ENCODE measurements around the gene IQCN.

Gene IQCN

GRCh38 chr19:18286973-18287635, 12.9 kb upstream of the IQCN start:
- no peak for DNase-seq (ENCODE audit: low spot score)

DNA sequence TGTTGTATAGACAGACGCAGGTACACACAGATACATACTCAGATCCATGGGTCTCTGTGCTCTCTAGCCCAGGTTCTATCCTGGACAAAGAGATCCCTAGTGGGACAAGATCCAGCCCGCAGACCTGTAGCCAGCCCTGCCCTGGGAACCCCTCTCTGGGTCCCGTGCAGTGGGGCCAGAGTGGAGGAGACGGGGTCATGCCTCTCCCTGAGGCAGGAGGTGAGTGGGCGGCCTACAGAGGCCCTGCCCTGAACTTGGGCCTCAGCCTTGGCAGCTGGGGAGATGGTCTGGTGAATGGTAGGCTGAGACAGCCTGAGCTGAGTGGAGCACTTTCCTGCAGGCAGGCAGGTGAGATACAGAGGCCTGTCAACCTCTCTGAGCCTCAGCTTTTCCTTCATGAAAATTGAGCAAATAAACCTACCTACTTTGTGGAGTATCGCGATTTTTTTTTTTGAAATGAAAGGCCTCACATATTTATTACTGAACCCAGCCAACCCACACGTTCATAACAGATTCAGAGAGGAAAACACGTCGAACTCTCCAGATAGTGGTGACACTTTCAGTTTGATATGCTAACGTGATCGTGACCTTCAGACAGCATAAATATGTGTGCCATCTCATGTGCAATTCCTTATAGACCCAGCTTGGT, 10.6 kb upstream of the IQCN start:
- no peak for DNase-seq (ENCODE audit: low spot score)

DNA sequence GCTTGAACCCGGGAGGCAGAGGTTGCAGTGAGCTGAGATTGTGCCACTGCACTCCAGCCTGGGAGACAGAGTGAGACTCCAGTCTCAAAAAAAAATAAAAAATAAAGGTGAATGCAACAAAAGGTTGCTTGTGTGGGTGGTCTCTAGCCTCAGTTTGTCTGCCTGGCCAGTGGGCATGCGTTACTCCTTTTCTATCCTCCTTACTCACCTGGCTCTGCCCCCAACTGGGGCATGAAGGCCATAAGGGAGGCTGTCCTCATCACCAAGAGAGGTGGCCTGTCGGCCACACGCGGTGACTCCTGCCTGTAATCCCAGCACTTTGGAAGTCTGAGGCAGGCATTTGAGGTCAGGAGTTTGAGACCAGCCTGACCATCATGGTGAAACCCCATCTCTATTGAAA, 9.1 kb upstream of the IQCN start:
- DNase-seq (ENCODE audit: low spot score), result no peak

DNA sequence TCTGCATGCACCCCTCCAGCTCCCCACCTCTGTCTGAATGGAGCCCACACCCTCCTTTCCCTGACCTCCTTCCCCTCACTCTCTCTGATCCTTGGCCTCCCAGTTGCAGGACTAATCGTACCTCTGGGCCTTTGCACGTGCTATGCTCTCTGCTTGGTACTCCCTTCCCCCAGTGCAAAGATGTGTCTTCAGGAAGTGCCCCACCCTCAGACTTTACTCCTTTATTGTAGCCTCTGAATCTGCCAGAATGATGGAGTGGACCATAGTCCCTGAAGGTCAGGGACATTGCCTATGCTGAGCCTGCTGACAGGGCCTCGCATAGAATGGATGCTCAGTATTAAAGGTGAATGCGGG, 8.5 kb upstream of the IQCN start:
- DNase-seq (ENCODE audit: low spot score), result no peak

DNA sequence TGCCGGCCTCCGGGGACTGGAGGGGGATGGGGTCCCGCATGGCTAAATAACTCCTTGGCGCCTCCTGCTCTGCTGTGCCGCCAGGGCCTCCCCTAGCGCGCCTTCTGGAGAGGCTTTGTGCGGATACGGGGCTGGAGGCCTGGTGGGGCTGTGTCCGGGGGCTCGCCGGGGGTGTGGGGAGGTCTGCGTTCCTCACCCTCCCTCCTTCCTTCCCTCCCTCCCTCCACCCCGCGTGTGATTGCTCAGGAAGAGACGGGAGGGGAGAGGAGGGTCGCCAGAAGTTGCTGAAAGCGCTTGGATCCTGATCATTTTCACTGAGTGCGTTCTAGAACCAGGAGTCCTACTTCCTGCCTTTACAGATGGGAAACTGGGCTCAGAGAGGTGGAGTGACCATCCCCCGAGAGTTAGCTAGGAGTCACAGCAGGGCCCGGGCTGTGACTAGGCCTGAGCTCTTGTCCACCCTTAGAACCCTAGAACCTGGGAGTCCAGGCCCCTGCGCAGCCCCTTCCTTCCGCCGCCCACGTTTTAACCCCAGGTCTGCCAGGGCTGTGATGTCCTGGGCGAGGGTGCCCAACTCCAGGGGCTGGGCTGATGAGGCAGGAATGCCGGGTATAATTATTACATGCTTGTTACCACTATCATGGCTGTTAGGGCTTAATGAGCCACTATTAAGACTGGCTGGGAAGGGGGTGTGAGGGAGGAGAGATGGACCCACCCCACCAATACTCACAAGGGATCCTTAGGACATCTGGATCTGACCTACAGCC, 8.0 kb upstream of the IQCN start:
- no peak for DNase-seq (ENCODE audit: low spot score)

- peak; percentile 98 for DNase-seq (ENCODE audit: low spot score)
Measured at GRCh38 chr19:18281082-18282020, 7.1 kb upstream of the IQCN start, which contains the start of gene JUND. Gene JUND, minus strand, starts transcription at chr19:18281622. Its CDS starts 138 bp downstream, at chr19:18281484.

DNA sequence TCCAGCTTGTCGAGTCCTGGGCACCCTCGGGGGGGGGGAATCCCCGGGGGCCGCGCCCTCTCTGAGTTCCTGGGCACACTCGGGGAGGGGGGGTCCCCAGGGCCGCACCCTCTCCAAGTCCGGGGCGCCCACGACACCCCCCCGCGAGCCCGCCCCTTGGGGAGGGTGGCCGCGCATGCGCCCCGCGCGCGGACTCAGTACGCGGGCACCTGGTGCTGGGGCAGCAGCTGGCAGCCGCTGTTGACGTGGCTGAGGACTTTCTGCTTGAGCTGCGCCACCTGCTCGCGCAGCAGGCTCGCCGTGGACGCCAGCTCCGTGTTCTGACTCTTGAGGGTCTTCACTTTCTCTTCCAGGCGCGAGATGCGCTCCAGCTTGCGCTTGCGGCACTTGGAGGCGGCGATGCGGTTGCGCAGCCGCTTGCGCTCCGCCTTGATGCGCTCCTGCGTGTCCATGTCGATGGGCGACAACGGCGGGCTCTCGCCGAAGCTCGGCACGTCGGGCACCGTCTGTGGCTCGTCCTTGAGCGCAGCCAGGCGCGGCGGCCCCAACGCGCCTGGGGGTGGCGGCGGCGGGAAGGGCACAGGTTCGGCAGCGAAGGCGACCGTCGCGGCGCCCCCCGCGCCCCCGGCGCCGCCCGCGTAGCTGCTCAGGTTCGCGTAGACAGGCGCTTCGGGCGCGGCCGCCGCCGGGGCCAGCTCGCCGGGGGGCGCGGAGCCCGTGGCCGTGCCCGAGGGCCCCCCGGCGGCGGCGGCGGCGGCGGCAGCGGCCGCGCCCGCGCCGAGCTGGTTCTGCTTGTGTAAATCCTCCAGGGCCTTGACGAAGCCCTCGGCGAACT, 6.2 kb upstream of the IQCN start:
- DNase-seq (ENCODE audit: low spot score), result peak; percentile 85

DNA sequence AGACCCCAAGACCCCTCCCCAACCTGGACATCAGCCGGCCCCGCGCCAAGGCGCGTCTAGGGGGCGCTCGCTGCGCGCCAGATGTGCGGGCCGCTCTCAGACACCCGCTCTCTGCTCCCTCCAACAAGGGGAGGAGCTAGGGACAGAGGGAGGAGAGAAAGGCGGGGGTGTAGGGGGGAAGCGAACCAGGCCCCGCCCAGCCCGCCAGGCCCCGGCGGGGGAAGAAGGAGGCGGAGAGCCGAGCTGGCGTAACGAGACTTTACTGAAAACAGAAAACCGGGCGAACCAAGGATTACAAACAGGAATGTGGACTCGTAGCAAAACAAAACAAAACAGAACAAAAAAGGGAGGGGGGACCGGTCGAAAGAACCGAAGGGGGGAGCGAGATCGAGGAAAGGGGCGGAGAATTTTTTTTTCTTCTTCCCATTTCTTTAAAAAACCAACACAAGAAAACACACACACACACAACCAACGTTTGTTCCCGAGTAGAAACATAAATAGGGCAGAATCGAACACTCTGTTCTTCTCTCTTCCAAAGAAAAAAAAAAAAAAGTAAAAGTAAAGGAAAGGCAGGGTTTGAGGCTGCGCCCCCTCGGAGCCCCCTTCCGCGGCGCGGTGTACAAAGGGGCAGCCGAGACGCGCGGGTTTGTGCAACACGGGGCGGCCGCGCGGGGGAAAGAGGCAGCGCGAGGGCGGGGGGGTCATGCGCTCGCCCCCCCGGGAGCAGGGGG, 5.4 kb upstream of the IQCN start:
- DNase-seq (ENCODE audit: low spot score), result peak; percentile 95

DNA sequence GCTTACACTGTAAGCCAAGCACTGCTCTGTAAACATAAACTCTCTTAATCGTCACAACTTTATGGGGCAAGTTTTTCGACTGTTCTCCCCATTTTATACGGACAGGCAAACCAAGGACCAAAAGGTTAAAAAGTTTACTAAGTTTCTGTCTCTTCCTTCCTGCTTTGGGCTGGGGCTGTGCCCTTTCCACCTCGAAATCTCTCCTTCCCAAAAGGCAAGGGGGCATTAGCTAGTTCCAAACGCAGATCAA, 4.9 kb upstream of the IQCN start:
- no peak for DNase-seq (ENCODE audit: low spot score)

- peak; percentile 58 for DNase-seq (ENCODE audit: low spot score)
Measured at GRCh38 chr19:18278521-18279265, 4.4 kb upstream of the IQCN start.

DNA sequence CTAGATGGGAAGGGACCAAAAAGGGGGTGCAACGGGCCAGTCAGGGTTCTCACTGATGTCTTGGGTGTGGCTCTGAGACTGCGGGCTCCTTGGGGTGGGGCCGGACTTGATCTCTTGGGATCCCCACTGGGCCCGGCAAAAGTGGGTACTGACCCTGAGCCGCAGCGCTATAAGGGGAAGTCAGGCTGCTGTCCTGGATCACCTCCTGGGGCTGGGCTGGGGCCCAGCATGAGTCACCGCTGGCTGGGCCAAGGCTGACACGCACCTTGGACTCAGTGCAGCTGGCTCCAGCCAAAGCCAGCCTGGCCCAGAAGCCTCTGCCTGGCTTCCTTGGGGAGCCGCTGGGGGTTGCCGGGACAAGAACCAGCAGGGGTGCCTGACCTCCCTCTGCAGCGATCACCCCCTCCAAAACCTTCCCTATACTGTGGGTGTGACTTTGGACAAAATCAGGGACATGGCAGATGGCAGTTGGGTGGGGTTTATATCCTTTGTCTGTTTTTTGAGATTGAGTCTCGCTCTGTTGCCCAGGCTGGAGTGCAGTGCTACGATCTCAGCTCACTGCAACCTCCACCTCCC, 617 bp upstream of the IQCN start:
- DNase-seq (ENCODE audit: low spot score), result no peak

- no peak for DNase-seq (ENCODE audit: low spot score)
Measured at GRCh38 chr19:18273561-18274218, 562 bp downstream of the IQCN start.

DNA sequence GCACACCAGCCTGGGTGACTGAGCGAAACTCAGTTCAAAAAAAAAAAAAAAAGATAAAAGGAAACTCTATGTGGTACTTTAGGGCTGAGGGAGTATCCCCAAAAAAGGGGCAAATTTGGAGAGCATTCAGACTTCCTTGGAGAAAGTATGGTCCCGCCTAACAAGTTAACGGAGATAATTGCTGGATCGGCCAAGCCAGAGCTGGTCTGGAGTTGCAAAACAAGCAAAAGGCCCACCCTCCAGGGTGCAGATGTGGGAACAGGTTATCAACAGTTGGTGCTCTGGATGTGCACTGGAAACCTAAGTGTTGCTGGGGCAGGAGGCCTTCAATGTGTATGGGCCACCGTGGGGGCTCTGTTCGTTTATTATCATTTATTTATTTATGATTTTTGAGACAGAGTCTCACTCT, 2.8 kb downstream of the IQCN start:
- no peak for DNase-seq (ENCODE audit: low spot score)

- no peak for DNase-seq (ENCODE audit: low spot score)
Measured at GRCh38 chr19:18270326-18270725, 3.9 kb downstream of the IQCN start.

GRCh38 chr19:18269070-18269723, 5.1 kb downstream of the IQCN start:
- DNase-seq (ENCODE audit: low spot score), result no peak

- no peak for DNase-seq (ENCODE audit: low spot score)
Measured at GRCh38 chr19:18266771-18267686, 7.2 kb downstream of the IQCN start.

DNA sequence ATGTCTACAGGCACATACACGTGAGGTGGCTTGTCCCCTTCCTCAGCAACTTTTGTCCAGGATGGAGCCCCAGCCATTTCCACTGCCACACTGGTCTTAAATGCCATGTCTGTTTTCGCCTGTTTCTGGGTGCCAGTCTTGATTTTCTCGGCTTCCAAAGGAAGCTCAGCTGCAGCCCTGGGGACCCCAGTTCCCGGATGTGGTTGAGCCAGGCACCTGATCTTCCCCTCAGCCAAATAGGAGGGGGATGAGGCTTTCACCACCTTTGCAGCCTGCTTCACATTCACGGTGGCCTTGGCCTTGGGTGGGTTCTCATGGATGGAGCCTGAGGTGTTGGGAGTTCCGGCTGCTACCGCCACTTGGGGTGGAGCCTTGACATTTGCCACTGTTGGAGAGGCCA, 8.7 kb downstream of the IQCN start:
- DNase-seq (ENCODE audit: low spot score), result no peak

Measured in CD4-positive, alpha-beta T cell treated with Interleukin-2 at 100 ng/mL for 4 hours (primary cell).